Stomach (tissue), 4 donors: ENCODE data around the gene YKT6.

ENCODE experiments used
- CTCF ChIP-seq, 7 experiments: fragments of 450-650 bp in 4 of 7; fragments of 200-600 bp in 3 of 7; sonication (generic) in 3 of 7; IDR thresholded peaks; one replicate each; pipeline ENCODE4 v1.5.1; 2016 to 2019; ENCODE audit warnings: antibody characterized with exemption in 7 of 7, control low read depth in 2 of 7, mild to moderate bottlenecking in 1 of 7
- POLR2A ChIP-seq, 4 donors: fragments of 450-650 bp; IDR thresholded peaks; one replicate each; pipeline ENCODE4 v1.6.1; 2016; ENCODE audit warnings: antibody characterized with exemption in 4 of 4, control low read depth in 2 of 4, mild to moderate bottlenecking in 1 of 4, moderate library complexity in 1 of 4

GRCh38 chr7:44191171-44191570 lies 9.6 kb upstream of the YKT6 start:
- TF ChIP-seq POLR2A (IDR thresholded peaks at IDR 0.05) (no peak), CTCF (IDR thresholded peaks at IDR 0.05) (no peak)
